ENCODE results near the gene ARHGAP8. TPM values are rescaled to one million over a fixed set of nuclear protein-coding genes. Genes with fewer than 3 reads are reported as not detected.

Gene ARHGAP8
- total and polyA plus RNA-seq, 2 of the 13 experiments (the other 11 are each of a cell fraction or from before 2014, with no cell fraction given) = 0.07 TPM; not detected in 1

- TF ChIP-seq ZNF280B (CRISPR knock-in tag; IDR thresholded peaks at IDR 0.05; ENCODE audit: borderline replicate concordance) (no peak), ZNF598 (CRISPR knock-in tag; IDR thresholded peaks at IDR 0.05; ENCODE audit: borderline replicate concordance) (no peak), MIXL1 (CRISPR knock-in tag; IDR thresholded peaks at IDR 0.05) (no peak), ZSCAN31 (CRISPR knock-in tag; IDR thresholded peaks at IDR 0.05; ENCODE audit: low read depth) (no peak), TEAD3 (CRISPR knock-in tag; optimal IDR thresholded peaks at IDR 0.05; ENCODE audit: borderline replicate concordance) (no peak), PITX1 (CRISPR knock-in tag; IDR thresholded peaks at IDR 0.05) (no peak), CENPBD1 (CRISPR knock-in tag; IDR thresholded peaks at IDR 0.05; ENCODE audit: borderline replicate concordance, low read depth) (no peak), MXD1 (CRISPR knock-in tag; IDR thresholded peaks at IDR 0.05) (no peak)
Measured at GRCh38 chr22:44802071-44802700, 49.8 kb downstream of the ARHGAP8 start (continued).

- FAIRE-seq (no peak), ATAC-seq (no peak), DNase-seq (ENCODE audit: low spot score) (no peak)
- H3K27ac ChIP-seq (ENCODE audit: extremely low read length, insufficient read depth, low read length) = no peak overlapping the region
- H3K9ac ChIP-seq (ENCODE audit: insufficient read depth, low read depth, low read length) = no peak overlapping the region
- H4K20me1 ChIP-seq (ENCODE audit: insufficient read depth, low read length) = no peaks in the 10 kb centered on the region
- WGBS (ENCODE audit: low lambda C conversion rate) = 14% methylated on average over 6 of the region's 6 CpGs
- no peak overlapping the region for H3K4me3 ChIP-seq (replicated peaks in 1 of 3; ENCODE audit: insufficient read depth in 1 of 3, low read depth in 2 of 3, low read length in 3 of 3)
- peaks cover 18 to 43% of the 10 kb centered on the region in 2 experiments; a peak in 4 of 5 replicates for H3K27me3 ChIP-seq (ENCODE audit: control insufficient read depth in 1 of 2, insufficient read depth in 2 of 2, low read length in 2 of 2)
- H3K9me3 ChIP-seq (ENCODE audit: low read length) = no peaks in the 10 kb centered on the region
- ChIA-PET POLR2A (no interaction called here), CTCF (ENCODE audit: low intra/inter-chr PET ratio, low total read pairs) (no interaction called here)
- in situ Hi-C loops (cut with HindIII; ENCODE audit: extremely low pct_ligation_motif_present, low pct_unique_long_range_greater_than_20kb) = no loop called here
- TF ChIP-seq ISX (CRISPR knock-in tag; conservative IDR thresholded peaks at IDR 0.05) = no peak
- TF ChIP-seq SMAD3 (CRISPR knock-in tag; IDR thresholded peaks at IDR 0.05) = no peak
- no peak for TF ChIP-seq ZNF850 (CRISPR knock-in tag; conservative IDR thresholded peaks at IDR 0.05)
- no peak for TF ChIP-seq ZNF282 (IDR thresholded peaks at IDR 0.05; ENCODE audit: partially characterized antibody)
- no peaks in the 10 kb centered on the region for H3K79me2 ChIP-seq (ENCODE audit: insufficient read depth, low read length)
- no peak overlapping the region for H2AFZ ChIP-seq (ENCODE audit: low read length)
- no peaks in the 10 kb centered on the region for H3K4me1 ChIP-seq (ENCODE audit: insufficient read depth, low read length)
- BruUV-seq (replicated peaks) = no TSS peak
- no peak overlapping the region for H3K4me2 ChIP-seq (ENCODE audit: low read depth, low read length)
- intact Hi-C loops (cut with micrococcal nuclease; ENCODE audit: unreplicated experiment) = no loop called here
- H3K36me3 ChIP-seq (replicated peaks in 1 of 2; ENCODE audit: control insufficient read depth in 1 of 2, insufficient read depth in 2 of 2, low read length in 2 of 2) = no peaks in the 10 kb centered on the region
Measured at GRCh38 chr22:44802956-44803355, 50.6 kb downstream of the ARHGAP8 start.
